DMS 273 (cell line): Measurements from ENCODE around the gene DNM1L.
A peak's percentile ranks its signal among the peaks of the same experiment; 100 is the strongest.
"Not testable (repeated sequence)": the region's sequence is repeated elsewhere in the genome, so short reads cannot be mapped to it uniquely, and the experiment has no call there.

ENCODE experiments used
- DNase-seq: peaks from one replicate; lab custom pipeline; 2025; ENCODE audit not compliant: unreplicated experiment; lab: John Stamatoyannopoulos, UW

DNM1L gene

GRCh38 chr12:32695787-32696186, 16.7 kb downstream of the DNM1L start:
- DNase-seq = no peak

- no peak for DNase-seq
Observed at GRCh38 chr12:32697445-32697844, 18.3 kb downstream of the DNM1L start.

- DNase-seq = peak; percentile 52
Observed at GRCh38 chr12:32698285-32698684, 19.2 kb downstream of the DNM1L start.

GRCh38 chr12:32699437-32699836, 20.3 kb downstream of the DNM1L start:
- not testable (repeated sequence) for DNase-seq

GRCh38 chr12:32702473-32702872, 23.4 kb downstream of the DNM1L start:
- no peak for DNase-seq

GRCh38 chr12:32702946-32703345, 23.8 kb downstream of the DNM1L start:
- DNase-seq = no peak

GRCh38 chr12:32705783-32706182, 26.7 kb downstream of the DNM1L start:
- no peak for DNase-seq

GRCh38 chr12:32706335-32707024, 27.4 kb downstream of the DNM1L start:
- no peak for DNase-seq

- DNase-seq = no peak
Observed at GRCh38 chr12:32708926-32709325, 29.8 kb downstream of the DNM1L start.

- DNase-seq = no peak
Observed at GRCh38 chr12:32714772-32715171, 35.7 kb downstream of the DNM1L start.

GRCh38 chr12:32718926-32719325, 39.8 kb downstream of the DNM1L start:
- DNase-seq = no peak

GRCh38 chr12:32725308-32725707, 46.2 kb downstream of the DNM1L start:
- not testable (repeated sequence) for DNase-seq

GRCh38 chr12:32726286-32726685, 47.2 kb downstream of the DNM1L start:
- no peak for DNase-seq

GRCh38 chr12:32727237-32727636, 48.1 kb downstream of the DNM1L start:
- no peak for DNase-seq

GRCh38 chr12:32734952-32735351, 55.9 kb downstream of the DNM1L start:
- no peak for DNase-seq

- no peak for DNase-seq
Observed at GRCh38 chr12:32736445-32736844, 57.3 kb downstream of the DNM1L start.

GRCh38 chr12:32737715-32738114, 58.6 kb downstream of the DNM1L start:
- DNase-seq = no peak

GRCh38 chr12:32739279-32739678, 60.2 kb downstream of the DNM1L start:
- no peak for DNase-seq

- no peak for DNase-seq
Observed at GRCh38 chr12:32742133-32742532, 63.0 kb downstream of the DNM1L start.

GRCh38 chr12:32743264-32743663, 64.2 kb downstream of the DNM1L start:
- no peak for DNase-seq

- DNase-seq = no peak
Observed at GRCh38 chr12:32753605-32754004, 74.5 kb downstream of the DNM1L start.

GRCh38 chr12:32754111-32754510, 75.0 kb downstream of the DNM1L start:
- DNase-seq = no peak

- DNase-seq = peak; percentile 82
Observed at GRCh38 chr12:32755051-32755653, 76.1 kb downstream of the DNM1L start.
